ENCODE data around the gene BPI. TPM values are rescaled to one million over a fixed set of nuclear protein-coding genes. Genes with fewer than 3 reads are reported as not detected.

Gene BPI
- total and polyA plus RNA-seq, 12 donors, result 0.01 to 1.6 (median 0.15) TPM; not detected in 7

- H3K27me3 ChIP-seq, result peaks cover 0 to 19% (median 8%) of the 10 kb centered on the region in 7 donors
- H3K36me3 ChIP-seq, result no peaks in the 10 kb centered on the region
- no peak for TF ChIP-seq CTCF (IDR thresholded peaks at IDR 0.05)
- no peak overlapping the region for H3K4me3 ChIP-seq
- peaks cover 0 to 37% (median 9%) of the 10 kb centered on the region in 9 donors for H3K4me1 ChIP-seq
- peak overlapping the region; percentile 45 to 85 (median 67) for H3K27ac ChIP-seq
- no peak for ATAC-seq
- no peak for DNase-seq
- H3K9me3 ChIP-seq, result no peaks in the 10 kb centered on the region
- 93 to 97% methylated on average over 7 of the region's 7 CpGs for WGBS, 2 donors
- intact Hi-C loops (cut with DNase I), result loop anchor here in 1 of 10 donors (5.0 kb wide), 1 partner anchor 41 kb away; no protein-coding TSS in a partner anchor
Measured at GRCh38 chr20:38297916-38298674, 5.9 kb upstream of the BPI start.

GRCh38 chr20:38298768-38299288 is 5.1 kb upstream of the BPI start:
- no peaks in the 10 kb centered on the region for H3K36me3 ChIP-seq
- no peak for TF ChIP-seq CTCF (IDR thresholded peaks at IDR 0.05)
- H3K27ac ChIP-seq, result peak overlapping the region; percentile 45 to 85 (median 67)
- 32 to 38% methylated on average over 13 of the region's 13 CpGs for WGBS, 2 donors
- peak; percentile 75 to 79 for DNase-seq
- H3K4me1 ChIP-seq, result peaks cover 0 to 40% (median 9%) of the 10 kb centered on the region in 9 donors
- intact Hi-C loops (cut with DNase I), result loop anchor here in 1 of 10 donors (5.0 kb wide), 1 partner anchor 42 kb away; no protein-coding TSS in a partner anchor
- peak; percentile 88 to 96 (median 93) for ATAC-seq
- no peaks in the 10 kb centered on the region for H3K9me3 ChIP-seq
- peaks cover 0 to 26% (median 8%) of the 10 kb centered on the region in 7 donors for H3K27me3 ChIP-seq
- no peak overlapping the region for H3K4me3 ChIP-seq

GRCh38 chr20:38299963-38300362 is 4.0 kb upstream of the BPI start:
- WGBS, 2 donors, result 87 to 89% methylated on average over 6 of the region's 6 CpGs
- Histone ChIP-seq H3K27ac (peak overlapping the region in 2 of 10 donors; percentile 45 to 78), H3K36me3 (no peaks in the 10 kb centered on the region), H3K4me3 (no peak overlapping the region), H3K9me3 (no peaks in the 10 kb centered on the region), H3K27me3 (peaks cover 0 to 37% (median 8%) of the 10 kb centered on the region in 7 donors), H3K4me1 (peaks cover 0 to 43% (median 9%) of the 10 kb centered on the region in 9 donors)
- intact Hi-C loops (cut with DNase I), result loop anchor here in 1 of 10 donors (5.0 kb wide), 1 partner anchor 43 kb away; no protein-coding TSS in a partner anchor
- DNase-seq, result no peak
- no peak for ATAC-seq
- no peak for TF ChIP-seq CTCF (IDR thresholded peaks at IDR 0.05)

- Histone ChIP-seq H3K4me3 (no peak overlapping the region), H3K27ac (peak overlapping the region in 1 of 10 donors; percentile 78), H3K36me3 (no peaks in the 10 kb centered on the region), H3K9me3 (no peaks in the 10 kb centered on the region), H3K27me3 (peaks cover 0 to 42% (median 11%) of the 10 kb centered on the region in 7 donors), H3K4me1 (peaks cover 0 to 43% (median 9%) of the 10 kb centered on the region in 9 donors)
- DNase-seq (no peak), ATAC-seq (no peak)
- intact Hi-C loops (cut with DNase I), result no loop called here
- WGBS, 2 donors, result 84 to 87% methylated on average over 4 of the region's 4 CpGs
- TF ChIP-seq CTCF (IDR thresholded peaks at IDR 0.05), result no peak
Measured at GRCh38 chr20:38300438-38300837, 3.5 kb upstream of the BPI start.
